Measurements from ENCODE around the gene IP6K1.

IP6K1 gene

GRCh38 chr3:49722896-49723295 is 63.4 kb downstream of the IP6K1 start:
- DNase-seq: no peak

GRCh38 chr3:49721896-49722781 is 64.2 kb downstream of the IP6K1 start:
- DNase-seq: no peak

GRCh38 chr3:49721596-49721895 is 64.8 kb downstream of the IP6K1 start:
- no peak for DNase-seq

GRCh38 chr3:49720855-49721595 is 65.3 kb downstream of the IP6K1 start:
- no peak for DNase-seq

GRCh38 chr3:49719214-49719884 is 67.0 kb downstream of the IP6K1 start, which contains the start of gene AMIGO3:
Gene AMIGO3 (minus strand): TSS chr3:49719684. CDS start chr3:49719465, 219 bp downstream.
- peak; percentile 88 for DNase-seq

GRCh38 chr3:49718858-49719213 is 67.5 kb downstream of the IP6K1 start:
- no peak for DNase-seq

GRCh38 chr3:49717959-49718857 is 68.1 kb downstream of the IP6K1 start:
- DNase-seq: no peak

GRCh38 chr3:49717211-49717958 is 69.0 kb downstream of the IP6K1 start:
- no peak for DNase-seq

GRCh38 chr3:49716691-49717210 is 69.6 kb downstream of the IP6K1 start:
- no peak for DNase-seq

GRCh38 chr3:49716169-49716568 is 70.2 kb downstream of the IP6K1 start:
- no peak for DNase-seq

GRCh38 chr3:49715611-49716121 is 70.7 kb downstream of the IP6K1 start:
- no peak for DNase-seq

GRCh38 chr3:49714728-49715550 is 71.4 kb downstream of the IP6K1 start:
- DNase-seq: no peak

- no peak for DNase-seq
Measured at GRCh38 chr3:49713336-49714105, 72.8 kb downstream of the IP6K1 start.

- no peak for DNase-seq
Measured at GRCh38 chr3:49712631-49713317, 73.6 kb downstream of the IP6K1 start.

GRCh38 chr3:49712166-49712565 is 74.2 kb downstream of the IP6K1 start:
- no peak for DNase-seq

GRCh38 chr3:49711489-49711888 is 74.9 kb downstream of the IP6K1 start:
- no peak for DNase-seq

- no peak for DNase-seq
Measured at GRCh38 chr3:49709852-49710251, 76.5 kb downstream of the IP6K1 start.

GRCh38 chr3:49707113-49707480 is 79.2 kb downstream of the IP6K1 start:
- DNase-seq: peak; percentile 59
